GM23248 (cell line): ENCODE results near the gene ULBP1. TPM values are rescaled to one million over a fixed set of nuclear protein-coding genes. Genes with fewer than 3 reads are reported as not detected.
"Not testable (repeated sequence)": the region's sequence is repeated elsewhere in the genome, so short reads cannot be mapped to it uniquely, and the experiment has no call there.

Experiments used
- DNase-seq: peaks from one replicate; pipeline ENCODE4 v3.0.0-alpha.2; 2015
- H2AFZ ChIP-seq: fragments of 200-600 bp; sonication (generic); 2 replicates; pipeline ENCODE4 v1.6.1; 2016; ENCODE audit warnings: antibody characterized with exemption
- H3F3A ChIP-seq: fragments of 200-600 bp; sonication (generic); 2 replicates; pipeline ENCODE4 v1.6.1; 2016; ENCODE audit warnings: mild to moderate bottlenecking, antibody characterized with exemption, mixed run types; ENCODE audit not compliant: insufficient read depth
- H3K27ac ChIP-seq: fragments of 200-600 bp; sonication (generic); 2 replicates; pipeline ENCODE4 v1.5.1; 2016; ENCODE audit warnings: mild to moderate bottlenecking
- H3K27me3 ChIP-seq: fragments of 200-600 bp; sonication (generic); replicated peaks from 2 replicates; pipeline ENCODE4 v1.6.1; 2016; ENCODE audit warnings: mild to moderate bottlenecking; ENCODE audit not compliant: insufficient read depth
- H3K36me3 ChIP-seq: fragments of 200-600 bp; sonication (generic); 2 replicates; pipeline ENCODE4 v1.6.1; 2016; ENCODE audit warnings: low read depth, mild to moderate bottlenecking
- H3K4me1 ChIP-seq: fragments of 200-600 bp; sonication (generic); 2 replicates; pipeline ENCODE4 v1.6.1; 2016; ENCODE audit warnings: mild to moderate bottlenecking; ENCODE audit not compliant: insufficient read depth
- H3K4me2 ChIP-seq: fragments of 200-600 bp; sonication (generic); one replicate; pipeline ENCODE4 v1.6.1; 2016; ENCODE audit warnings: mild to moderate bottlenecking; ENCODE audit not compliant: unreplicated experiment
- H3K4me3 ChIP-seq: fragments of 200-600 bp; sonication (generic); 2 replicates; pipeline ENCODE4 v1.5.1; 2016; ENCODE audit warnings: mild to moderate bottlenecking
- H3K79me2 ChIP-seq: fragments of 200-600 bp; sonication (generic); 2 replicates; pipeline ENCODE4 v1.6.1; 2016; ENCODE audit warnings: mild to moderate bottlenecking; ENCODE audit not compliant: insufficient read depth
- H3K9ac ChIP-seq: fragments of 200-600 bp; sonication (generic); 2 replicates; pipeline ENCODE4 v1.6.1; 2016; ENCODE audit warnings: mild to moderate bottlenecking
- H3K9me2 ChIP-seq: fragments of 200-600 bp; sonication (generic); 2 replicates; pipeline ENCODE4 v1.6.1; 2016; ENCODE audit warnings: mixed run types, mild to moderate bottlenecking, moderate library complexity; ENCODE audit not compliant: insufficient read depth
- H3K9me3 ChIP-seq: fragments of 200-600 bp; sonication (generic); one replicate; pipeline ENCODE4 v1.6.1; 2017; ENCODE audit warnings: low read depth
- H4K20me1 ChIP-seq: fragments of 200-600 bp; sonication (generic); 2 replicates; pipeline ENCODE4 v1.6.0; 2016; ENCODE audit not compliant: insufficient read depth
- EZH2 ChIP-seq: fragments of 200-600 bp; sonication (generic); IDR thresholded peaks from 2 replicates; pipeline ENCODE4 v1.6.1; 2018; ENCODE audit warnings: antibody characterized with exemption, mild to moderate bottlenecking; ENCODE audit not compliant: insufficient read depth, poor library complexity, severe bottlenecking
- EZH2phosphoT487 ChIP-seq: fragments of 200-600 bp; sonication (generic); IDR thresholded peaks from 2 replicates; pipeline ENCODE4 v1.6.1; 2018; ENCODE audit warnings: antibody characterized with exemption, moderate library complexity, mild to moderate bottlenecking, low read depth; ENCODE audit not compliant: insufficient read depth
- WGBS, 2 experiments: methylation state at CpG; one replicate each; pipeline ENCODE4 v1.1.6; 2015 to 2017; ENCODE audit warnings: low lambda C conversion rate in 2 of 2, low coverage in 1 of 2; ENCODE audit errors: missing lambda C conversion rate in 2 of 2; 5-methylcytosine and 5-hydroxymethylcytosine counted together
- in situ Hi-C: fragments of 300-500 bp; cut with MboI; formaldehyde crosslinking; loops from 2 replicates; pipeline ENCODE4 v1.15.0; 2020
- polyA plus RNA-seq: library from polyadenylated mRNA; unstranded; fragments of >200 nt; fragmentation: Nextera tagmentation; extraction: Ambion mirVana; gene quantifications from 2 replicates; pipeline ENCODE4 v1.2.1, GENCODE V29; 2016
- total RNA-seq: library from RNA; depleted of rRNA; stranded (reverse); fragments of >200 nt; shearing (Covaris generic); gene quantifications from 2 replicates; pipeline ENCODE4 v1.2.3, GENCODE V29; 2014

ULBP1 gene
- total and polyA plus RNA-seq, 2 experiments from 2014 or later, result 6.1 to 9.1 TPM

- no peak for DNase-seq
- no peaks in the 10 kb centered on the region for H4K20me1 ChIP-seq
- 0 out of 2 replicates have a peak, but pooled peaks cover 5% of the 10 kb centered on the region for H3K4me1 ChIP-seq
- H3K4me3 ChIP-seq, result no peak overlapping the region
- TF ChIP-seq EZH2phosphoT487 (no peak), EZH2 (no peak)
- H2AFZ ChIP-seq, result peak overlapping the region; percentile 59
- in situ Hi-C loops, result loop anchor here (10.0 kb wide), 1 partner anchor 79 kb away; no protein-coding TSS in a partner anchor
- WGBS, 2 experiments, result 81 to 84% methylated on average over 2 of the region's 2 CpGs
- peak overlapping the region; percentile 14; the same call in 1 of the 2 replicates for H3K9ac ChIP-seq
- no peaks in the 10 kb centered on the region for H3K9me2 ChIP-seq
- peaks cover 17% of the 10 kb centered on the region for H3F3A ChIP-seq
- H3K36me3 ChIP-seq, result no peaks in the 10 kb centered on the region
- no peak overlapping the region for H3K4me2 ChIP-seq
- no peaks in the 10 kb centered on the region for H3K79me2 ChIP-seq
- no peaks in the 10 kb centered on the region for H3K27me3 ChIP-seq
- no peak overlapping the region for H3K27ac ChIP-seq
- no peaks in the 10 kb centered on the region for H3K9me3 ChIP-seq
These were observed 28.1 kb upstream of the ULBP1 start for GRCh38 chr6:149935668-149936067.

- no peak overlapping the region for H3K4me2 ChIP-seq
- no peaks in the 10 kb centered on the region for H3K79me2 ChIP-seq
- no peak overlapping the region for H3K9ac ChIP-seq
- H3K4me1 ChIP-seq, result 0 out of 2 replicates have a peak, but pooled peaks cover 5% of the 10 kb centered on the region
- H3K4me3 ChIP-seq, result no peak overlapping the region
- DNase-seq, result no peak
- H3K36me3 ChIP-seq, result no peaks in the 10 kb centered on the region
- in situ Hi-C loops, result loop anchor here (10.0 kb wide), 1 partner anchor 78 kb away; no protein-coding TSS in a partner anchor
- H3K9me3 ChIP-seq, result no peaks in the 10 kb centered on the region
- no peaks in the 10 kb centered on the region for H4K20me1 ChIP-seq
- H2AFZ ChIP-seq, result no peak overlapping the region
- H3K27me3 ChIP-seq, result no peaks in the 10 kb centered on the region
- no peaks in the 10 kb centered on the region for H3K9me2 ChIP-seq
- H3K27ac ChIP-seq, result no peak overlapping the region
- TF ChIP-seq EZH2phosphoT487, result no peak
- no peak for TF ChIP-seq EZH2
- peaks cover 17% of the 10 kb centered on the region for H3F3A ChIP-seq
- 44 to 54% methylated on average over 2 of the region's 2 CpGs for WGBS, 2 experiments
These were observed 27.0 kb upstream of the ULBP1 start for GRCh38 chr6:149936743-149937142.

- Histone ChIP-seq H2AFZ (peak overlapping the region; percentile 85), H3K4me2 (peak overlapping the region; percentile 76), H3K9ac (peak overlapping the region; percentile 66), H3K4me3 (peak overlapping the region; percentile 77), H3F3A (peaks cover 17% of the 10 kb centered on the region)
- H4K20me1 ChIP-seq, H3K27me3 ChIP-seq, H3K9me3 ChIP-seq, H3K9me2 ChIP-seq, H3K36me3 ChIP-seq, H3K4me1 ChIP-seq, H3K27ac ChIP-seq, DNase-seq, H3K79me2 ChIP-seq: not testable (repeated sequence)
- 1 to 2% methylated on average over 15 to 18 of the region's 20 CpGs for WGBS, 2 experiments
- in situ Hi-C loops, result loop anchor here (10.0 kb wide), 1 partner anchor 77 kb away; no protein-coding TSS in a partner anchor
These were observed 25.7 kb upstream of the ULBP1 start for GRCh38 chr6:149938013-149938570.

- peak overlapping the region; percentile 85 for H2AFZ ChIP-seq
- TF ChIP-seq EZH2phosphoT487 (no peak), EZH2 (no peak)
- H3K36me3 ChIP-seq, result no peaks in the 10 kb centered on the region
- H3K4me3 ChIP-seq, result peak overlapping the region; percentile 77
- peak overlapping the region; percentile 76 for H3K4me2 ChIP-seq
- no peaks in the 10 kb centered on the region for H3K9me3 ChIP-seq
- peak; percentile 60 for DNase-seq
- H3K79me2 ChIP-seq, result no peaks in the 10 kb centered on the region
- in situ Hi-C loops, result loop anchor here (10.0 kb wide), 1 partner anchor 76 kb away; no protein-coding TSS in a partner anchor
- WGBS, 2 experiments, result 3% methylated on average over 42 to 58 of the region's 58 CpGs
- H3K9ac ChIP-seq, result peak overlapping the region; percentile 66
- H3K27ac ChIP-seq, result no peak overlapping the region
- no peaks in the 10 kb centered on the region for H3K27me3 ChIP-seq
- no peaks in the 10 kb centered on the region for H4K20me1 ChIP-seq
- H3K4me1 ChIP-seq, result 0 out of 2 replicates have a peak, but pooled peaks cover 5% of the 10 kb centered on the region
- H3K9me2 ChIP-seq, result no peaks in the 10 kb centered on the region
- H3F3A ChIP-seq, result peaks cover 17% of the 10 kb centered on the region
These were observed 25.0 kb upstream of the ULBP1 start for GRCh38 chr6:149938571-149939355.
